ENCODE results near the gene CCDC200. TPM values are rescaled to one million over a fixed set of nuclear protein-coding genes. Genes with fewer than 3 reads are reported as not detected.
"Not testable (repeated sequence)": the region's sequence is repeated elsewhere in the genome, so short reads cannot be mapped to it uniquely, and the experiment has no call there.

Gene CCDC200
- total and polyA plus RNA-seq, 5 donors from 2014 or later, result not detected

DNA sequence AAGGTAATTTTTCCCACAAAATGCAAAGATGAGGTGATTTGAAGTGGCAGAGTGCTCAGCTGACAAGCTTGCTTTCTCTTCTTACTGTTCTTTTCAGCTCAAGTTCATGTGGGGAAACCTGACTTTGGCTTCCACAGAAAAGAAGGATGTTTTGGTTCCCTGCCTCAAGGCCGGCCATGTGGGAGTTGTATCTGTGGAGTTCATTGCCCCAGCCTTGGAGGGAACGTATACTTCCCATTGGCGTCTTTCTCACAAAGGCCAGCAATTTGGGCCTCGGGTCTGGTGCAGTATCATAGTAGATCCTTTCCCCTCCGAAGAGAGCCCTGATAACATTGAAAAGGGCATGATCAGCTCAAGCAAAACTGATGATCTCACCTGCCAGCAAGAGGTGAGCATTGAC lies 35.2 kb downstream of the CCDC200 start:
- H3K4me3 Mint-ChIP-seq, result no peak overlapping the region
- H3K9me3 Mint-ChIP-seq, result no peaks in the 10 kb centered on the region
- no peak overlapping the region for H3K4me3 ChIP-seq (ENCODE audit: low read depth, low read length)
- H3K36me3 ChIP-seq (ENCODE audit: control insufficient read depth, insufficient read depth, low read length), result peaks cover 89% of the 10 kb centered on the region
- H3K9me3 ChIP-seq (ENCODE audit: control insufficient read depth in 2 of 2, low read length in 2 of 2), result no peaks in the 10 kb centered on the region
- ATAC-seq (ENCODE audit: low read depth in 2 of 2) (no peak), DNase-seq (no peak)
- H3K4me1 Mint-ChIP-seq, result peaks cover 0 to 8% (median 2%) of the 10 kb centered on the region in 4 donors
- H3K4me1 ChIP-seq (ENCODE audit: control insufficient read depth, insufficient read depth, low read length, poor library complexity, severe bottlenecking), result no peaks in the 10 kb centered on the region
- H3K27me3 Mint-ChIP-seq, result no peaks in the 10 kb centered on the region
- H3K36me3 Mint-ChIP-seq, result peaks cover 51% of the 10 kb centered on the region
- H3K27ac Mint-ChIP-seq, result no peak overlapping the region
- no peaks in the 10 kb centered on the region for H3K27me3 ChIP-seq (ENCODE audit: control insufficient read depth, insufficient read depth, low read length)
- no peak overlapping the region for H3K27ac ChIP-seq (ENCODE audit: insufficient read depth, low read length, poor library complexity, severe bottlenecking)

DNA sequence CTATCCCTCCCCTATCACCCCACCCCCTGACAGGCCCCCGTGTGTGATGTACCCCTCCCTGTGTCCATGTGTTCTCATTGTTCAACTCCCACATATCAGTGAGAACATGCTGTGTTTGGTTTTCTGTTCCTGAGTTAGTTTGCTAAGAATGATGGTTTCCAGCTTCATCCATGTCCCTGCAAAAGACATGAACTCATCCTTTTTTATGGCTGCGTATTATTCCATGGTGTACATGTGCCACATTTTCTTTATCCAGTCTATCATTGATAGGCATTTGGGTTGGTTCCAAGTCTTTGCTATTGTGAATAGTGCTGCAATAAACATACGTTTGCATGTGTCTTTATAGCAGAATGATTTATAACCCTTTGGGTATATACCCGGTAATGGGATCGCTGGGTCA lies 41.8 kb downstream of the CCDC200 start:
- not testable (repeated sequence) for H3K9me3 ChIP-seq (ENCODE audit: control insufficient read depth in 2 of 2, low read length in 2 of 2); H3K27ac ChIP-seq (ENCODE audit: insufficient read depth, low read length, poor library complexity, severe bottlenecking); H3K4me1 Mint-ChIP-seq; H3K27me3 ChIP-seq (ENCODE audit: control insufficient read depth, insufficient read depth, low read length); ATAC-seq (ENCODE audit: low read depth in 2 of 2); H3K4me1 ChIP-seq (ENCODE audit: control insufficient read depth, insufficient read depth, low read length, poor library complexity, severe bottlenecking); DNase-seq; H3K4me3 Mint-ChIP-seq; H3K4me3 ChIP-seq (ENCODE audit: low read depth, low read length); H3K9me3 Mint-ChIP-seq; H3K27me3 Mint-ChIP-seq
- Mint-ChIP-seq H3K27ac (peak overlapping the region in 1 of 3 donors; percentile 47), H3K36me3 (peaks cover 34% of the 10 kb centered on the region)
- H3K36me3 ChIP-seq (ENCODE audit: control insufficient read depth, insufficient read depth, low read length), result peaks cover 62% of the 10 kb centered on the region

DNA sequence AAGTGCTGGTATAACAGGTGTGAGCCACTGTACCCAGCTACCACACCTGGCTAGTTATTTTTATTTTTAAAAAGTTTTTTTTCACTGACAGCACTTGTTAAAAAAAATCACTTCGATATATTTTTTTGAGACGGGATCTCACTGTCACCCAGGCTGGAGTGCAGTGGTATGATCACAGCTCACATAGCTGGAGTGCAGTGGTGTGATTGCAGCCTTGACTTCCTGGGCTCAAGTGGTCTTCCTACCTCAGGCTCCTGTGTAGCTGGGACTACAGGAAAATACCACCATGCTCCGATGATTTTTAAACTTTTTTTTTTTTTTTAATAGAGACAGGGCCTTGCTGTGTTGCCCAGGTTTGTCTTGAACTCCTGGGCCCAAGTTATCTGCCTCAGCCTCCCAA lies 44.5 kb downstream of the CCDC200 start:
- no peaks in the 10 kb centered on the region for H3K9me3 Mint-ChIP-seq
- Histone ChIP-seq H3K4me3 (ENCODE audit: low read depth, low read length) (no peak overlapping the region), H3K27ac (ENCODE audit: insufficient read depth, low read length, poor library complexity, severe bottlenecking) (no peak overlapping the region), H3K36me3 (ENCODE audit: control insufficient read depth, insufficient read depth, low read length) (peaks cover 56% of the 10 kb centered on the region), H3K9me3 (ENCODE audit: control insufficient read depth in 2 of 2, low read length in 2 of 2) (no peaks in the 10 kb centered on the region), H3K4me1 (ENCODE audit: control insufficient read depth, insufficient read depth, low read length, poor library complexity, severe bottlenecking) (no peaks in the 10 kb centered on the region), H3K27me3 (ENCODE audit: control insufficient read depth, insufficient read depth, low read length) (no peaks in the 10 kb centered on the region)
- ATAC-seq (ENCODE audit: low read depth in 2 of 2), result no peak
- H3K36me3 Mint-ChIP-seq, result peaks cover 21% of the 10 kb centered on the region
- H3K4me1 Mint-ChIP-seq, result peaks cover 0 to 10% (median 7%) of the 10 kb centered on the region in 4 donors
- no peak overlapping the region for H3K27ac Mint-ChIP-seq
- H3K4me3 Mint-ChIP-seq, result no peak overlapping the region
- no peaks in the 10 kb centered on the region for H3K27me3 Mint-ChIP-seq
- DNase-seq, result no peak

DNA sequence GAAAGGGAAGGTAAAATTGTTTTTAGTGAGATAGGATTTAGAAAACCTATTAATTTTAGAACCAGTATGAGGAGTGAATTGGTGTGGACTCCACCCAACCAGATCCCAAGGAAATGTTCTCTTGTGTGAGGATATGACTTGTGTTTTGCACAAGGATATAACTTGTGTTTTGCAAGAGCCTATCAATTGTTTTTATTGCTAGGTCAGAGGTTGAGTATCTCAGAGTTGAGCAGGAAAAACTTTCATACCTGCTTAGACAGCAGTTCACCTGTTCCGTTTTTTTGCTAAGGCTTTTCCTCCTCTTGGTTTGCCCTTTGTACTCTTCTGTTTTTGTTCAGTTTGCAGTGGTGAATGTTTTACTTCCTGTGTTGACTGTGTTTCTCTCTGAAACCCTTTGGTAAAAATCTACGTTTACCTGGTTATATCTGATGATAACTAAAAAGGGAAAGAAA lies 52.3 kb downstream of the CCDC200 start:
- Histone ChIP-seq H3K36me3 (ENCODE audit: control insufficient read depth, insufficient read depth, low read length) (peaks cover 39% of the 10 kb centered on the region), H3K4me1 (ENCODE audit: control insufficient read depth, insufficient read depth, low read length, poor library complexity, severe bottlenecking) (peaks cover 59% of the 10 kb centered on the region), H3K27ac (ENCODE audit: insufficient read depth, low read length, poor library complexity, severe bottlenecking) (peak overlapping the region; percentile 66), H3K4me3 (ENCODE audit: low read depth, low read length) (peak overlapping the region; percentile 64), H3K27me3 (ENCODE audit: control insufficient read depth, insufficient read depth, low read length) (no peaks in the 10 kb centered on the region), H3K9me3 (ENCODE audit: control insufficient read depth in 2 of 2, low read length in 2 of 2) (no peaks in the 10 kb centered on the region)
- H3K4me3 Mint-ChIP-seq, result peak overlapping the region; percentile 63 to 86 (median 82)
- peak overlapping the region; percentile 61 to 84 (median 84) for H3K27ac Mint-ChIP-seq
- peaks cover 27% of the 10 kb centered on the region for H3K36me3 Mint-ChIP-seq
- H3K27me3 Mint-ChIP-seq, result no peaks in the 10 kb centered on the region
- H3K9me3 Mint-ChIP-seq, result no peaks in the 10 kb centered on the region
- DNase-seq (peak in 1 of 3 donors; percentile 52), ATAC-seq (ENCODE audit: low read depth in 2 of 2) (peak in 1 of 2 donors; percentile 27)
- peaks cover 22 to 73% (median 41%) of the 10 kb centered on the region in 4 donors for H3K4me1 Mint-ChIP-seq

DNA sequence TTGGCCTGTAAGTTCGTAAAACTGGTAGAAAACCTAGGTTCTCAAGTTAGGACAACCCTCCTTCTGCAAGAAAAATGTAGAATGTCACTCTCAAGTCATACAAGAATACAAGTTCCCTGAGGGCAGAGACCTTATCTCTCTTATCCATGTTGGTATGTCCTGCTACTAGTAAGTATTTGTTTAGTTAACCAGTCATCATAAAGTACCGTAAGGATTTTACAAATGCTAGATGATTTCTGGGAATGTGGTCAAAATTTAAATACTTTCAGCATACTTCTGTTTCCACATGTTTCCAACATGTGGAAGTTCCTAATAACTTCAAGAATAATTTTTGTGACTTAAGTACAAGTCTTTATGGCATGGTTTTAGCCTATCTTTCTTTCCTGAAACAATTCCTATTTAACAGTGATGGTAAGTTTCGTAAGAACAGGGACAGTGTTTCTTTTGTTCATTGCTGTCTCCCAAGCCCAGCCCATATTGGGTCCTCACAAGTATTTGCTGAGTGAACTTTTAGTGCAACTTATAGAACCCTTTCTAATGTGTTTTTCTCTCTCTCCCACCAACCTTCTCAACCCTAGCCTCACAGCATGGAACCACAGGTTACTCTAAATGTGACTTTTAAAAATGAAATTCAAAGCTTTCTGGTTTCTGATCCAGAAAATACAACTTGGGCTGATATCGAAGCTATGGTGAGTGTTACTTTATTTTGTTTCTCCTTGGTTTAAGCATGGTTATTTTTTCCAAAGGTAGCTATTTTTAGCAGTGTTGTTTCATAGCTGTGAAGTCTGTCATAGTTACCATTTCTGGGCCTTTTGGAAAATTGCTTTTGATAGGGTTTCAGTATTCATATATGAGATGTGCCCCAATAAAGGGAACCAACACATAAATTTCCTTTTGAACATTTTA lies 53.0 kb downstream of the CCDC200 start:
- peak overlapping the region; percentile 61 to 84 (median 84) for H3K27ac Mint-ChIP-seq
- Histone ChIP-seq H3K9me3 (ENCODE audit: control insufficient read depth in 2 of 2, low read length in 2 of 2) (no peaks in the 10 kb centered on the region), H3K4me3 (ENCODE audit: low read depth, low read length) (peak overlapping the region; percentile 64), H3K27me3 (ENCODE audit: control insufficient read depth, insufficient read depth, low read length) (no peaks in the 10 kb centered on the region), H3K4me1 (ENCODE audit: control insufficient read depth, insufficient read depth, low read length, poor library complexity, severe bottlenecking) (peaks cover 59% of the 10 kb centered on the region), H3K27ac (ENCODE audit: insufficient read depth, low read length, poor library complexity, severe bottlenecking) (peak overlapping the region; percentile 66), H3K36me3 (ENCODE audit: control insufficient read depth, insufficient read depth, low read length) (peaks cover 34% of the 10 kb centered on the region)
- H3K4me3 Mint-ChIP-seq, result peak overlapping the region; percentile 63 to 86 (median 78)
- no peaks in the 10 kb centered on the region for H3K9me3 Mint-ChIP-seq
- H3K27me3 Mint-ChIP-seq, result no peaks in the 10 kb centered on the region
- no peak for DNase-seq
- peaks cover 22 to 71% (median 41%) of the 10 kb centered on the region in 4 donors for H3K4me1 Mint-ChIP-seq
- no peak for ATAC-seq (ENCODE audit: low read depth in 2 of 2)
- peaks cover 27% of the 10 kb centered on the region for H3K36me3 Mint-ChIP-seq

DNA sequence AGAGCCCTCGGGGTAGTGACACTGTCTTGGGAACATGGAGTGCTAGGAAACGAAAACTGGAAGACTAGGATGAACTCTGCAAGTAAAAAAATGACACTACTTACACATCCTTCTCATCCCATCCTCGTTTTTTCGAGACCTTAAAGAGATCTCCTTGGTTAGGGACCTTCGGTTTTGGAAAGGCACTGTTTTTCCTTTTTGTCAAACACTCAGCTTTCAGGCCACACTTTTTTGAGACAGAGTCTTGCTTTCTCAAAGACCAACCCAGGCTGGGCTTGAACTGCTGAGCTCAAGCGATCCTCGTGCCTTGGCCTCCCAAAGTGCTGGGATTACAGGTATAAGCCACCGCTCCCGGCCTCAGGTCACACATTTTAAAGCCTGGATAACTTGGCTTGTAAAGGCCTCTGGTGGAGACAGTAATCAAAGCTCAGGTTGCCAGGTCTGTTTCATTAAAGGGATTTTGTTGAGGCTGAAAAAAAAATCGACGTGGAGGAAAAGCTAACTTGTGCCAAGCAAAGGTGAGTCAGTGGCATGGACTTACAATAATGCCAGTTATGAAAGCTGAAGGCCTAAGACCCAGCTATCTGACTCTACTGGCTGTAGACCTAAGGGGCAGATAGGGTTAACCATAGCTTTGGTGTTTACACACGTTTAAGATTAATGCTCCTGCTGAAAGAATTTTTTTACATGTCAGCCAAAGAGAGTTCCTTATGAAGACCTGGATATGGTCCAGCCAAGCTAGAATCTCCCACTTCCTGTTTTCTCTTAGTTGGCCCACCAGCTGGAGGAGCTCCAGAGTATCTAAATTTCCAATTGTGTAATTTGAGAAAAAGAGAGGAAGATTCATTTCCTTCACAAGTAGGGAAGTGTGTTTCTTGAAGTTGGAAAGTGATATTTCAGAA lies 56.6 kb downstream of the CCDC200 start:
- peaks cover 16% of the 10 kb centered on the region for H3K36me3 Mint-ChIP-seq
- peak in 2 of 3 donors; percentile 6 to 35 for DNase-seq
- Histone ChIP-seq H3K27me3 (ENCODE audit: control insufficient read depth, insufficient read depth, low read length) (no peaks in the 10 kb centered on the region), H3K36me3 (ENCODE audit: control insufficient read depth, insufficient read depth, low read length) (peaks cover 5% of the 10 kb centered on the region), H3K4me3 (ENCODE audit: low read depth, low read length) (peak overlapping the region; percentile 100), H3K4me1 (ENCODE audit: control insufficient read depth, insufficient read depth, low read length, poor library complexity, severe bottlenecking) (peaks cover 60% of the 10 kb centered on the region), H3K27ac (ENCODE audit: insufficient read depth, low read length, poor library complexity, severe bottlenecking) (peak overlapping the region; percentile 100), H3K9me3 (ENCODE audit: control insufficient read depth in 2 of 2, low read length in 2 of 2) (no peaks in the 10 kb centered on the region)
- no peaks in the 10 kb centered on the region for H3K27me3 Mint-ChIP-seq
- no peak overlapping the region for H3K4me3 Mint-ChIP-seq
- no peak overlapping the region for H3K27ac Mint-ChIP-seq
- H3K4me1 Mint-ChIP-seq, result peaks cover 17 to 56% (median 30%) of the 10 kb centered on the region in 4 donors
- H3K9me3 Mint-ChIP-seq, result no peaks in the 10 kb centered on the region
- no peak for ATAC-seq (ENCODE audit: low read depth in 2 of 2)
